Gastroesophageal sphincter (tissue), 3 donors: ENCODE measurements around the gene BCDIN3D.

Experiments
- CTCF ChIP-seq, 4 experiments: fragments of 200-600 bp in 2 of 4; fragments of 450-650 bp in 2 of 4; sonication (generic) in 1 of 4; IDR thresholded peaks; one replicate each; pipeline ENCODE4 v1.5.1; 2017 to 2019; ENCODE audit warnings: antibody characterized with exemption in 4 of 4, mild to moderate bottlenecking in 2 of 4, moderate library complexity in 2 of 4
- EP300 ChIP-seq: sonication (generic); formaldehyde crosslinking; IDR thresholded peaks from one replicate; pipeline ENCODE4 v1.6.1; 2017; ENCODE audit warnings: antibody characterized with exemption, mild to moderate bottlenecking
- POLR2A ChIP-seq, 2 donors: fragments of 450-650 bp; IDR thresholded peaks; one replicate each; pipeline ENCODE4 v1.6.1; 2017; ENCODE audit warnings: antibody characterized with exemption in 2 of 2, mild to moderate bottlenecking in 2 of 2, moderate library complexity in 1 of 2
- POLR2AphosphoS5 ChIP-seq: sonication (generic); formaldehyde crosslinking; IDR thresholded peaks from one replicate; pipeline ENCODE4 v1.6.1; 2017; ENCODE audit warnings: antibody characterized with exemption

- TF ChIP-seq CTCF (IDR thresholded peaks at IDR 0.05) (no peak), POLR2AphosphoS5 (no peak), POLR2A (IDR thresholded peaks at IDR 0.05) (no peak), EP300 (no peak)
Measured at GRCh38 chr12:49801141-49802063, 41.5 kb downstream of the BCDIN3D start.
